Measurements from ENCODE around the gene SUPT20HL2.
A peak's percentile ranks its signal among the peaks of the same experiment; 100 is the strongest.

Gene SUPT20HL2

GRCh38 chrX:24283127-24283794 is 30.6 kb downstream of the SUPT20HL2 start:
- Histone ChIP-seq H3K9me3 (ENCODE audit: control insufficient read depth in 2 of 2, low read length in 2 of 2) (no peaks in the 10 kb centered on the region), H3K9ac (ENCODE audit: low read length in 2 of 2) (no peak overlapping the region), H3K4me3 (ENCODE audit: low read length in 2 of 2) (no peak overlapping the region), H3K36me3 (ENCODE audit: control insufficient read depth in 2 of 2, insufficient read depth in 2 of 2, low read length in 2 of 2) (no peaks in the 10 kb centered on the region), H3K27me3 (ENCODE audit: control insufficient read depth in 1 of 2, insufficient read depth in 2 of 2, low read length in 2 of 2) (peaks cover 0 to 3% of the 10 kb centered on the region in 2 donors), H3K4me1 (ENCODE audit: control insufficient read depth, insufficient read depth, low read length) (peaks cover 12% of the 10 kb centered on the region), H3K27ac (ENCODE audit: low read length) (peak overlapping the region; percentile 37)

- Histone ChIP-seq H3K27ac (ENCODE audit: low read length) (peak overlapping the region; percentile 37), H3K27me3 (ENCODE audit: control insufficient read depth in 1 of 2, insufficient read depth in 2 of 2, low read length in 2 of 2) (peaks cover 0 to 3% of the 10 kb centered on the region in 2 donors), H3K36me3 (ENCODE audit: control insufficient read depth in 2 of 2, insufficient read depth in 2 of 2, low read length in 2 of 2) (no peaks in the 10 kb centered on the region), H3K4me1 (ENCODE audit: control insufficient read depth, insufficient read depth, low read length) (peaks cover 12% of the 10 kb centered on the region), H3K9me3 (ENCODE audit: control insufficient read depth in 2 of 2, low read length in 2 of 2) (no peaks in the 10 kb centered on the region), H3K9ac (ENCODE audit: low read length in 2 of 2) (peak overlapping the region in 1 of 2 donors; percentile 57), H3K4me3 (ENCODE audit: low read length in 2 of 2) (peak overlapping the region; percentile 36 to 50)
These were observed 31.3 kb downstream of the SUPT20HL2 start for GRCh38 chrX:24282381-24283126.

- peaks cover 0 to 6% of the 10 kb centered on the region in 2 donors for H3K27me3 ChIP-seq (ENCODE audit: control insufficient read depth in 1 of 2, insufficient read depth in 2 of 2, low read length in 2 of 2)
- no peaks in the 10 kb centered on the region for H3K9me3 ChIP-seq (ENCODE audit: control insufficient read depth in 2 of 2, low read length in 2 of 2)
- no peak overlapping the region for H3K4me3 ChIP-seq (ENCODE audit: low read length in 2 of 2)
- H3K36me3 ChIP-seq (ENCODE audit: control insufficient read depth in 2 of 2, insufficient read depth in 2 of 2, low read length in 2 of 2): no peaks in the 10 kb centered on the region
- H3K4me1 ChIP-seq (ENCODE audit: control insufficient read depth, insufficient read depth, low read length): no peaks in the 10 kb centered on the region
- H3K9ac ChIP-seq (ENCODE audit: low read length in 2 of 2): no peak overlapping the region
- H3K27ac ChIP-seq (ENCODE audit: low read length): no peak overlapping the region
These were observed 36.5 kb downstream of the SUPT20HL2 start for GRCh38 chrX:24277405-24277804.

- peaks cover 0 to 6% of the 10 kb centered on the region in 2 donors for H3K27me3 ChIP-seq (ENCODE audit: control insufficient read depth in 1 of 2, insufficient read depth in 2 of 2, low read length in 2 of 2)
These were observed 37.9 kb downstream of the SUPT20HL2 start for GRCh38 chrX:24276015-24276414.

GRCh38 chrX:24271262-24271661 is 42.6 kb downstream of the SUPT20HL2 start:
- Histone ChIP-seq H3K36me3 (ENCODE audit: control insufficient read depth in 2 of 2, insufficient read depth in 2 of 2, low read length in 2 of 2) (no peaks in the 10 kb centered on the region), H3K4me1 (ENCODE audit: control insufficient read depth, insufficient read depth, low read length) (no peaks in the 10 kb centered on the region), H3K27ac (ENCODE audit: low read length) (no peak overlapping the region), H3K4me3 (ENCODE audit: low read length in 2 of 2) (no peak overlapping the region), H3K9ac (ENCODE audit: low read length in 2 of 2) (no peak overlapping the region), H3K9me3 (ENCODE audit: control insufficient read depth in 2 of 2, low read length in 2 of 2) (no peaks in the 10 kb centered on the region), H3K27me3 (ENCODE audit: control insufficient read depth in 1 of 2, insufficient read depth in 2 of 2, low read length in 2 of 2) (peaks cover 0 to 5% of the 10 kb centered on the region in 2 donors)

More at GRCh38 chrX:24276015-24276414, 37.9 kb downstream of the SUPT20HL2 start:
- no peak overlapping the region for H3K27ac ChIP-seq (ENCODE audit: low read length)
- no peaks in the 10 kb centered on the region for H3K9me3 ChIP-seq (ENCODE audit: control insufficient read depth in 2 of 2, low read length in 2 of 2)
- no peaks in the 10 kb centered on the region for H3K4me1 ChIP-seq (ENCODE audit: control insufficient read depth, insufficient read depth, low read length)
- H3K4me3 ChIP-seq (ENCODE audit: low read length in 2 of 2): no peak overlapping the region
- no peaks in the 10 kb centered on the region for H3K36me3 ChIP-seq (ENCODE audit: control insufficient read depth in 2 of 2, insufficient read depth in 2 of 2, low read length in 2 of 2)
- no peak overlapping the region for H3K9ac ChIP-seq (ENCODE audit: low read length in 2 of 2)

GRCh38 chrX:24268786-24269185 is 45.1 kb downstream of the SUPT20HL2 start:
- Histone ChIP-seq H3K27me3 (ENCODE audit: control insufficient read depth in 1 of 2, insufficient read depth in 2 of 2, low read length in 2 of 2) (peaks cover 0 to 4% of the 10 kb centered on the region in 2 donors), H3K9me3 (ENCODE audit: control insufficient read depth in 2 of 2, low read length in 2 of 2) (no peaks in the 10 kb centered on the region), H3K4me3 (ENCODE audit: low read length in 2 of 2) (no peak overlapping the region), H3K9ac (ENCODE audit: low read length in 2 of 2) (no peak overlapping the region), H3K27ac (ENCODE audit: low read length) (no peak overlapping the region), H3K4me1 (ENCODE audit: control insufficient read depth, insufficient read depth, low read length) (no peaks in the 10 kb centered on the region), H3K36me3 (ENCODE audit: control insufficient read depth in 2 of 2, insufficient read depth in 2 of 2, low read length in 2 of 2) (no peaks in the 10 kb centered on the region)

- no peaks in the 10 kb centered on the region for H3K36me3 ChIP-seq (ENCODE audit: control insufficient read depth in 2 of 2, insufficient read depth in 2 of 2, low read length in 2 of 2)
- H3K9ac ChIP-seq (ENCODE audit: low read length in 2 of 2): no peak overlapping the region
- H3K4me3 ChIP-seq (ENCODE audit: low read length in 2 of 2): no peak overlapping the region
- H3K4me1 ChIP-seq (ENCODE audit: control insufficient read depth, insufficient read depth, low read length): no peaks in the 10 kb centered on the region
- H3K27me3 ChIP-seq (ENCODE audit: control insufficient read depth in 1 of 2, insufficient read depth in 2 of 2, low read length in 2 of 2): peaks cover 0 to 4% of the 10 kb centered on the region in 2 donors
- H3K27ac ChIP-seq (ENCODE audit: low read length): no peak overlapping the region
- no peaks in the 10 kb centered on the region for H3K9me3 ChIP-seq (ENCODE audit: control insufficient read depth in 2 of 2, low read length in 2 of 2)
These were observed 46.9 kb downstream of the SUPT20HL2 start for GRCh38 chrX:24266996-24267395.

- H3K4me3 ChIP-seq (ENCODE audit: low read length in 2 of 2): no peak overlapping the region
- H3K9ac ChIP-seq (ENCODE audit: low read length in 2 of 2): no peak overlapping the region
- no peaks in the 10 kb centered on the region for H3K36me3 ChIP-seq (ENCODE audit: control insufficient read depth in 2 of 2, insufficient read depth in 2 of 2, low read length in 2 of 2)
- peaks cover 5% of the 10 kb centered on the region for H3K4me1 ChIP-seq (ENCODE audit: control insufficient read depth, insufficient read depth, low read length)
- H3K27ac ChIP-seq (ENCODE audit: low read length): no peak overlapping the region
- H3K9me3 ChIP-seq (ENCODE audit: control insufficient read depth in 2 of 2, low read length in 2 of 2): no peaks in the 10 kb centered on the region
- peaks cover 0 to 7% of the 10 kb centered on the region in 2 donors for H3K27me3 ChIP-seq (ENCODE audit: control insufficient read depth in 1 of 2, insufficient read depth in 2 of 2, low read length in 2 of 2)
These were observed 49.5 kb downstream of the SUPT20HL2 start for GRCh38 chrX:24264383-24264782.

GRCh38 chrX:24262309-24262708 is 51.6 kb downstream of the SUPT20HL2 start:
- Histone ChIP-seq H3K9ac (ENCODE audit: low read length in 2 of 2) (no peak overlapping the region), H3K27ac (ENCODE audit: low read length) (no peak overlapping the region), H3K4me1 (ENCODE audit: control insufficient read depth, insufficient read depth, low read length) (peaks cover 8% of the 10 kb centered on the region), H3K9me3 (ENCODE audit: control insufficient read depth in 2 of 2, low read length in 2 of 2) (no peaks in the 10 kb centered on the region), H3K36me3 (ENCODE audit: control insufficient read depth in 2 of 2, insufficient read depth in 2 of 2, low read length in 2 of 2) (no peaks in the 10 kb centered on the region), H3K27me3 (ENCODE audit: control insufficient read depth in 1 of 2, insufficient read depth in 2 of 2, low read length in 2 of 2) (peaks cover 0 to 12% of the 10 kb centered on the region in 2 donors), H3K4me3 (ENCODE audit: low read length in 2 of 2) (no peak overlapping the region)
